GM19455 (cell line): ENCODE measurements around the gene PRRC1.
"Not testable (repeated sequence)": the region's sequence is repeated elsewhere in the genome, so short reads cannot be mapped to it uniquely, and the experiment has no call there.

ENCODE experiments used
- ATAC-seq: cut with Tn5 transposase; IDR thresholded peaks from one replicate; pipeline ENCODE4 v1.9.1; 2021; ENCODE audit not compliant: unreplicated experiment

PRRC1 gene

DNA sequence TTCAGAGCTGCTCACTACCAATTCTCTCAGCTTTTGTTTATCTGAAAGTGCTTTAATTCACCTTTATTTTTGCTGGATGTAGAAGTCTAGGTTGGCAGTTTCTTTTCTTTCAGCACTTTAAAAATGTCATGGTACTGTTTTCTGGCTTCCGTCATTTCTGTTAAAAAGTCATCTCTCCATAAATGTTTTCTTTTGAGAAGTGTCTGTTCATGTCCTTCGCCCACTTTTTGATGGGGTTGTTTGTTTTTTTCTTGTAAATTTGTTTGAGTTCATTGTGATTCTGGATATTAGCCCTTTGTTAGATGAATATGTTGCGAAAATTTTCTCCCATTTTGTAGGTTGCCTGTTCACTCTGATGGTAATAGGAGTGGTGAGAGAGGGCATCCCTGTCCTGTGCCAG, 23.1 kb downstream of the PRRC1 start:
- not testable (repeated sequence) for ATAC-seq

DNA sequence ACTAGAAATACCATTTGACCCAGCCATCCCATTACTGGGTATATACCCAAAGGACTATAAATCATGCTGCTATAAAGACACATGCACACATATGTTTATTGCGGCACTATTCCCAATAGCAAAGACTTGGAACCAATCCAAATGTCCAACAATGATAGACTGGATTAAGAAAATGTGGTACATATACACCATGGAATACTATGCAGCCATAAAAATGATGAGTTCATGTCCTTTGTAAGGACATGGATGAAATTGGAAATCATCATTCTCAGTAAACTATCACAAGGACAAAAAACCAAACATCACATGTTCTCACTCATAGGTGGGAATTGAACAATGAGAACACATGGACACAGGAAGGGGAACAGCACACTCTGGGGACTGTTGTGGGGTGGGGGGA, 27.8 kb downstream of the PRRC1 start:
- not testable (repeated sequence) for ATAC-seq

DNA sequence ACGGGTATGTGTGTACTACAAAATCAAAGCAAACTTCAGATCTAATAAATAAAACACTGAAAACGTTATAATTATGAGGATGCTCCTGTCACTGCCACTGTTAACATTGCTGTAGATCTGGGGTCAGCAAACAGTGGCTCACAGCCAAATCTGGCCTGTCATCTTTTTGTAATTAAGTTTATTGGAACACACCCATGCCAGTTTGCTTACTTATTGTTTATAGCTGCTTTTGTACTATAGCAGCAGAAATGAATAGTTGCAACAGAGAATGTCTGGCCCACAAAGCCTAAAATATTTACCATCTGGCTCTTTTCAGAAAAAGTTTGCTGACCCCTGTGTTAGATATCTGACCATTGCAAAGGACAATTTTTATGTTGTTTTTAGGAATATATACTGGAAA, 32.1 kb downstream of the PRRC1 start:
- no peak for ATAC-seq

DNA sequence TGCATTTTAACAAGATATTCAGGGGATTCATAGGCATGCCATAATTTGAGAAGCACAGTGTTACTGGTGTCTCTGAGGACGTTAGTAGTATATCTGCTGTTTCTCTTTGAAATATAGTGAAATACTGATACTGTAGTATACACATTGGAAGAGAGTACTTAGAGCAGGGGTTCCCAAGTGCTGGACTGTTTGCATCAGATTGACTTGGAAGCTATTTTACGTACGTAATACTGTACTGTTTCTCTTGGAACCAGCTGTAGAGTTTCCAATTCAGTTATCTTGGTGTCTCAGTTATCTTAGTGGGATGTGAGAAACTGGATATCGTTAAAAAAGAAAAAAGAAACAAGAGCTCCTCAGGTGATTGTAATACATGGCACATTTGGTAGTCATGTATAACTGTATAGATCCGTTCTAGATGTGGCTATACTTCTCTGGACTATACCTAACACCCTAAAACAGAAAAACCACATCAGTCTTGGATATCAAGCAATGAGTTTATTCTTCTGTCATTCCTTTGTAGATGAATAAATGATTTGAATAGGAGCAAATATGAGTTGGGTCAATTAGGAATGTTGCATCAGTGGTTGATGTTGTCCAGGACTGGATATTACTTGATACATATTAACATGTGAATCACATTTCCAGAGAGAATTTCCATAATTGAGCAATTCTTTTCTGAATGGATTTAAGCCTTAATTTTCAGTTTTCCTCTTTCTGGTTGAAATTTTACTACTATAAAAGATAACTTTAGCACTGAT, 33.4 kb downstream of the PRRC1 start:
- no peak for ATAC-seq

DNA sequence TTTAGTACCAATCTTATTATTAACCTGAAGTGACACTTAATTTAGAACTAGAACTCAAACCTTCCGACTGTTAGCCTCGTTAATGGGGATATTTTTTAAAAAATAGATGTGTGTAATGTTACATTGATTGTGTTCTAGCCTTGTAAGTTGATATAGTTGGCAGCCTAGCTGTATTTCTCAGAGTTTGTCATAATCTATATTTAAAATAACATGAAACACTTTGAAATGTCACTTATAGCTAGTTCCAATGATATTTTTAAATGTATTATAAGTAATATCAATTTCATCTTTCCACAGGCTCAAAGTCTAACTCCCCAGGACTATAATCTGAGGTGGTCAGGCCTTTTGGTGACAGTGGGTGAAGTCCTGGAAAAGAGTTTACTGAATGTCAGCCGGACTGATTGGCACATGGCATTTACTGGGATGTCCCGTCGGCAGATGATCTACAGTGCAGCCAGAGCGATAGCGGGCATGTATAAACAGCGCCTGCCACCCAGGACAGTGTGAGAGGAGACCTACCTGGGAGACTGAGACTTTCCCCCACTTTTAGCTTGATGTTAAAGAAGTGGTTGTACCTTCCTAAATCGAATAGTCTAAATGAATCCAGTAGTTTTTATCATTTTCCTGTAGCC, 34.1 kb downstream of the PRRC1 start:
- no peak for ATAC-seq

DNA sequence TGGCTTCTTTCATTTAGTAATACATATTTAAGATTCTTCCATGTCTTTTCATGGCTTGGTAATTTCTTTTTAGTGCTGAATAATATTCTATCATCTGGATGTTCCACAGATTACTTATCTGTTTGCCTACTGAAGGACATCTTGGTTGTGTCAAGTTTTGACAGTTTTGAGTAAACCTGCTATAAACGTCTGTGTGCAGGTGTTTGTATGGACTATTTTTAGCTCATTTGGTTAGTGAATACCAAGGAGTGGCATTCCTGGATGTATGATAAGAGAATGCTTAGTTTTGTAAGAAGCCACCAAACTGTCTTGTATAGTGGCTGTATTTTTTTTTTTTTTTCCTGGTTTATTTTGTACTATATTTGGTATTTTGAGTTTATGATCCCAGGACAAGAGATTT, 38.4 kb downstream of the PRRC1 start:
- ATAC-seq, result no peak

DNA sequence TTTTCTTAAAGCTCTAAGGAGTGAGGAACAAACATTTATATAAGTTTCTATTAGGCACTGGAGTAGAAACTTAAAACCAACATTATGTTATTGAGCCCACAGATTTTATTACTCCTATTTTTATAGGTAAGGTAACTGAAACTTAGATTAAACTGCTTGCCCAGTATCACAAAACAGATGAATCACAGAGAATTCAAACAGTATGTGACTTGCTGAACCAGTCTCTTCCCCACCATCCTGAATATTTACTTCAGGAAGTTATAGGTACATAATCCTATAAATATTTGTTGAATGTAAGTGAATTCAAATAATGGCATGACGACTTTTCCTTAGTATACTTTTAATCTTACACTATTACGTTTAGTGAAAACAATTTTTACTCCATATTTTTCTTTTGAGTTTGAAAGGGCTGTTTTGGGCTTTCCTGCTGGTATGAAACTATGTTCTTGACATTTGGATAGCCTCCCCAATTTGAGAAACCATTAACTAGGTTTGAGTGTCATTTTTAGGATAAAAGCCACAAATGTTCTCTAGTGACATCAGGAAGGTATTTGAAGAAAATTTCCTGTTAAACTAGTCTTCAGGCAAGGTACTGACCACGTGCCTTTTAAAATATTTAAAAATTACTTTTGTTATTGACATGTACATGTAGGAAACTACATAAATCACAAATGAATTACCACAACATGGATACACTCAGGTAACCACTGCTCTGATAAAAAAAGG, 39.3 kb downstream of the PRRC1 start:
- no peak for ATAC-seq

DNA sequence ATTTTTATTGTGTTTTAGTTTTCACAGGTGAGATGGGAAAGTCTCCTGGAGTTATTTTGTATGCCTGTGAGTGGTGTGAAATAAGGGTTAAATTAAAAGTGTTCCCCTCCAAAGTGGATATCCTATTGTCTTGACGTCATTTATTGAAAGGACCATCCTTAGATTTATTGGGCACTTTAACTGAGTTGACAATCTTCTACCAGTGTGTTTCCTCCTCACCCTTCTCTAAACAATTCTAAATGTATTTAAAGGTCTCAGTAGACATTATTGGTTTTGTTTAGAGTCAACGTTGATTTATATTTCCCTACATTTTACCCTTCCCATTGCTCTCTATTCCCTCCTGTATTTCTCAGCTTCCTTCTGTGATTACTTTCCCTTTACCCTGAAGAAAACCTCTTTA, 40.8 kb downstream of the PRRC1 start:
- ATAC-seq, result no peak

DNA sequence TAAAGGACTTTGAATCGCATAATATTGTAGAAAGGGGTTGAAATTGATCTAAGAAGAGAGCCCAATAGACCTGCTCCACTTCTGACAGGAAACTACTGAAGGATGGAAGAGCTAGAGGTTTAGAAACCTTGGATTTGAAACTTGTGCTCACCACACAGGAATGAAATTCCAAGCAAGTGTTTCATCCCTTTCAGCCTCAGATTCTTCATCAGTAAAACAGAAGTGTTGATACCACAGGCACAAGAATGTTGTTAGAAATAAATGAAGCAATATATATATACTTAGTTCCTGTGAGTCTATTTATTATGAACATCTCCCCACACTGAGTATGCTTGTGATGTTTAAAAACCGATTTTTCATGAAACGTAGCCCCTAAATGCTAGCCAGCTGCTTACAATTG, 43.8 kb downstream of the PRRC1 start:
- ATAC-seq, result no peak

DNA sequence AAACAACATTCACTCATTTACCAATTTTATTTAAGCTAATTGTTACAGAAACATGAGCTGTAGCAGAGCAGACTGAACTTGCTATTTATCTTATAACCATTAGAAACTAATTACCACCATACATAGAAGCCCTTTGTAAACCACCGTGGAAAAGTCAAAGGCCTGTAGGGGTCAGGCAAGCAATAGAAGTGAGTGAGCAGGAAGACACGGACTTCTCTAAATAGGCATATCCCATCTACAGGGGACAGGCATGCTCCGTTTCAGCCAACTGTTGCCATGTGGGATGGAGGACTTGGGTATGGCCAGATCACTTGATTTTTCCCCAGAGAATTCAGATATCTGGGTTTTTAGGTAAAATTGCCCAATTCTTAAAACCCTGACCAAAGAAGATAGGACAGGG, 44.8 kb downstream of the PRRC1 start:
- ATAC-seq, result no peak

DNA sequence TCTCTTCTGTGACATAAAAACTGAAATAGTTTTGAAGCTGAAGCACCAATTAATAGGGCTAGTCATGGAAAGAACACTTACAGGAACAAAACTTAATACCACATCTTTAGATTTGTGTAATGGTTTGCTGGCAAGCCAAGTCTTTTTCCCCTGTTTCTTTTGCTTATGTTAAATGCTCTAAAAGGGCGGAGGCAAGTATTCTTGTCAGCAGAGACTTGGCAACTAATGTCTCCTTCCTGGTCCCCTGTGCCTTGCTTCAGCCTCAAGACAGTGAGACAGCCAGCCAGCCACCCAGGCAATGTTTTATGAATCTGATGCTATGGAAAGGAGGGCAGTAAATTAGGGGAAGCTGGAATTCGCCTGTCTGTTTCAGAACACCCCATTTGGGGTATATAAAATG, 45.7 kb downstream of the PRRC1 start:
- ATAC-seq, result no peak

DNA sequence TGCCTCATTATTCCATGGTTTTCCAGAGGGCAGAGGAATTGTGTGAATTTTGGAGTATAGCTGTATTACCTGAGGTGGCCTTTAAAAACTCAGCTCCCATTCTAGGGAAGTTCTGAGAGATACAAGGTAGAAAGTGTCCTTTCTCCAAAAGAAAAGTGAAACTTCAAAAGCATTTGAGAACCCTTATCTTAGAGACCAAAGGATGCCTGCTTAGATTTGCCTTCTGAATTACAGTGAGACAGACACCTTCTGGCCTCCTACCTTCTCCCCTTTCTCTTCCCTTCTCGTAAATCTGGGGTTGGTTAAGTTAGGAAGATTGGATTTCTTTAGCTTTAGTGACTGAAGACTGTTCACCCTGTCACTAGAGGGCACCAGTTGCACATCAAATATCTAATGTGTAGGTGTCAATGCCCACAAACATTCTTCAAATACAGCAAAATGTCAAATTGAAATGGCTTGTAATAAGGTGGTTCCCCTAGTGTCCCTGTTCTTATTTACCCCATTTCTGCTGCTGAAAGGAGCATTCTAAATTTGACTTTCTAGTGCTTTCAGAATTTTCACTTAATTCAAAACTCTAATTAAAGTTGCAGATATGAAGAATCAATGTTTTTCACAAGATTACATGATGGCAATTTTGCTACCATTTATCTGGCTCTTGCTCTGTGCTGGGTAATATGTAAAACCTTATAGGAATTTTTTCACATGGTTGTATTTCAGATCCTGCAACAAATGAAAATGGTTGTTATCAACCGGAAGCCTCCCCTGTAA, 46.7 kb downstream of the PRRC1 start:
- ATAC-seq, result peak; percentile 43

DNA sequence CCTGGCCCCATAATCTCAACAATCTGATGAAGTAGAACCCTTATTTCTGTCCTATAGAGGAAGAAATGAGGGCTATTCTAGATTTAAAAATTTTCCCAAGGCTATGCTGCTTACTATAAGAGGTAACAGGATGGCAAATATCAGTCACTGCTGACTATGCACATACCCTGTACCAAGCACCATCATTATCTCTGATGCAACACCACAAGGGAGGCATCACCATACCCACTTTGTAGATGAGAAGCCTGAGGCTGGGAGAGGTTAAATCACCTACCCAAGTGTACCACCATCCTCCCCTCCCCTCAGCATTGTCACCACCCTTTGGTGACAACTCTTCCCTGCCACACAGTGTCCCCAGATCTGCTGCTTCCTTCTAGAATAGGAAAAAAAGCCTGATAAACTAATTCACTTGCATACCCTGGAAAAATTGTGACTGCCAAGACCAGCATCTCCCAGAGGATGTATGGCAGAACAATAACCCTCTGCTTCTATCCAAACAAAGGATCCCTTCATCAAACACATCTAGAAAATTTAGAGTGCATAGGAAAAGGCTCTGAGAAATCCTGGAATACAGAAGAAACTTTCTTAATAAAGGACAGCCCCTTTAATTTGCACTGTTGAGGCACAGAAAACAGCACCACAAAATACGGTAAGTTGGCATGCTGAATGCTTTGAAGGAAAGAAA, 48.3 kb downstream of the PRRC1 start:
- no peak for ATAC-seq

DNA sequence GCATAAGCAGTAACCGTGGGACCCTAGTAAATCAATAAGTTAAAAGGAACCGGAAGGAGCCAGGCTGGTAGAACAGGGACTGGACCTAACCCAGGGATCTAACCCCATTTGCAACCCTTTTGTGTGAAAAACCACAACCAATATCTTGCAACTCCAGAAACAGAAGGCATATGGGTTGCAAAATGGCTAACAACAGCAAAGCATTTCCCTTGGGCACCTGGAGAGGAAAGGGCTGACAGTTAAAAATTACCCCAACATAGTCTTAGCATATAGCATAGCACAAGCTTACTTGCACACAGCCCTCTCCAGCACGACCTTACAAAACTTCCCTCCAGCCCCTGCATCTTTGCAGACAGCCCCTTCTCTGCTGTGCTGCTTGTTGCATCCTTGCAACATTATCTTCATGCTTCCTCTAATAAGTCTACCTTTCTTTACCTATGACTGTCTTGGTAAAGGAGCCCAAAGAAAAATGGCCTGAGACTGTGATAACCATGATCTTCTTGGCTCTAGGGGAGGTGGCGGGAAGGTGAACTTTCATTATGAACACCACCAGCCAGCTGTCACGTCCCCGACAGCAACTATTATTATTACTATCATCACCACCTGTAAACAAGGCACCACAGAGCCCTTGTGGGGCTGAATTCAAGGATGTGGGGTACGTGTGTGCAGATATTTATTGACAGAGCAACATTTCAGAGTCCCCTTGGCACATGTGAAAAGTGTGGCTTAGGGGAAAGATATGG, 49.8 kb downstream of the PRRC1 start:
- ATAC-seq, result peak; percentile 82

DNA sequence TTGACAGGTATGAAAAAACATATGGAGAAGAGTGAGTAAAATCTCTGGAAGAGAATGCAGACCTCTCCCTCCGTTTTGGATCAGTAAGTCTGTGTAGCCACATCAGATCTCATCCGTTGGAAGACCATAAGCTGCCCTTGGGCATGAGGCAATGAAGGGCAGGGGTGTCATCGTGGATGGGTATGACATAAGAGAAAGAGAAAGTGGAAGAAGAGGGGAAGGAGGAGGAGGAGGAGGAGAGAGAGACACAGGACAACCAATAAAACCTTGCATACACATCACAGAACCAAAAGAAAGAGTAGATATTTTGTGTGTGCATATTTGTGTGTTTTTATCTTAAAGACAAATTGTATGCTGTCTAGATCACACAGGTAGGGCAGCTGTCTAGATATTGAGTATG, 50.7 kb downstream of the PRRC1 start:
- no peak for ATAC-seq

DNA sequence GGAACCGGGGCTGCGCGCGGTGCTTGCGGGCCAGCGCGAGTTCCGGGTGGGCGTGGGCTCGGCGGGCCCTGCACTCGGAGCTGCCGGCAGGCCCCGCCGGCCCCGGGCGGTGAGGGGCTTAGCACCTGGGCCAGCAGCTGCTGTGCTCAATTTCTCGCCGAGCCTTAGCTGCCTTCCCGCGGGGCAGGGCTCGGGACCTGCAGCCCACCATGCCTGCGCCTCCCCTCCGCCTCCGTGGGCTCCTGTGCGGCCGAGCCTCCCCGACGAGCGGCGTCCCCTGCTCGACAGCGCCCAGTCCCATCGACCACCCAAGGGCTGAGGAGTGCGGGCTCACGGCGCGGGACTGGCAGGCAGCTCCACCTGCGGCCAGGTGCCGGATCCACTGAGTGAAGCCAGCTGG, 52.0 kb downstream of the PRRC1 start:
- ATAC-seq, result not testable (repeated sequence)

DNA sequence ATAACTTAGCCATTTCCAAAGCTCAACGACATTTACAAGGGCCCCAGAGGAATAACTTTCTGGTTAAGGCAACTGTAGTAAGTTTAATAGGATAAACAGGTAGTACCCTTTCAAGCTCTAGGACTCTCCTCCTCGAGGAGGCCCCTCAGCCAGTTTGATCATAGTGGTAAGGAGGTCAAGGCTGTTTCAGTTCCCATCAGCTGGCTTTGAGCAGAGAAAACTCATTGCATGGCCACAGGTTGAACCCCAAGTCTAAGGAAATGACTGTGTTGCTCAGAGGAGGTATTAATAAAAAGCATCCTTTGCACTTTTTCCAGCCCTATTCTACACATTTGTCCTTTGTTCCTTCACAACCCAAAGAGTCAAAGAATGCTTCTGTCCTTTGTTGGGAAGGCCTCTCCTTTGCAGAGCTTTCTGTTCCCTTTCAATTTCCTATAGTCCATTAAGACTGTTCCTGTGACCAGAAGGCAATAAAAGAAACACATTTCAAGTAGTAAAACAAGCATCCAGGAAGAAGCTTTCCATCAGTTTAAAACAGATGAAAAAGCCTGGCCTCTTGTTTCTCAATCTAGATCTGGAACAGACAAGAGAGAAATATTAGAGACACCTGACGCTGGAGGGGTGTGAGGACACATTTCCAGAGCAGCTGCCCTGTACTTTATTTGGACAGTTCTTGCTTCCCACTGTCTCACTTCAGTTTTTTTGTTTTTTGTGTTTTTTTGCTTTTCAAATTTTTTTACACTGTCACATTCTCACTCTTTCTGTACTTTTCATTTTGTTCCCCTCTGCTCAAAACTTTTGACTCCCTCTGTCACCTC, 54.1 kb downstream of the PRRC1 start:
- peak; percentile 51 for ATAC-seq

DNA sequence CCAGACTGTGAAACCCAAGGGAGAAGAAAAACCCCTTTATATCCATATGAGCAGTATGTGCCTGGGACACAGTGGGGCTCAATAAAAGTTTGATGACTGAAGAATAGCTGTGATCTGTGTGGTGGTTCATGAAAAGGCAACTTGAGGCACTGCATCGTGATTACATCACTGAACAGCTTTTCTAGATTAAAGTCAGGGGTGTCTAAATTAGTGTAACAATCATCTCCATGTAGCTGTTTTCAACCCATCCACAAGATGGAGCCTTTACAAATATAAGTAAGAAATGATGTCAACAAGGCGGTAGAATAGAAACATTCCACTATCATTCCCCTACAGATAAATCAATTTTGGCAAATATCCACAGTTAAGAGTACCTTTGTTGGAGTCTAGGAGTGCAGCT, 55.5 kb downstream of the PRRC1 start:
- ATAC-seq, result no peak
